ENCODE results near the gene IGDCC3.

IGDCC3 gene

DNA sequence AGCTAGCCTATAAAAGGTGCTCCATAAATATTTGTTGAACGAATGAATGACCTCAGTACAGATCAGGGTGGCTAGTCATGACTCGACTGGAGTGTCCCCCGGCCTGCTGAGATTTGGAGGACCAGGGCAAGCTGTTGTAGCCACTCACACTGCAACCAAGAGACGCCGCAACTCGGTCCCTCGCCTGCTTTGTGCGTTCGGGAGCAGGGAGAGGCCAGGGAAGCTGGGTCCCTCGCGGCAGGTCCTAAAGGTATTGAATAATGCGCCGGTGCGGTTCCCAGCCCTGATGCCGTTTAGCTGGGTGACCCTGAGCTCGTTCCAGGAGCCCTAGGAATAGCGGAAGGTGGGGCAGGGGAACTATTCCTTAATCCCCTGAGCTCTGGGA, 43.2 kb upstream of the IGDCC3 start:
- H2AFZ ChIP-seq (ENCODE audit: low read depth, low read length, severe bottlenecking) = no peak overlapping the region
- H3F3A ChIP-seq (ENCODE audit: insufficient read depth) = no peaks in the 10 kb centered on the region
- H3K9me3 ChIP-seq (ENCODE audit: insufficient read depth, low read length) = no peaks in the 10 kb centered on the region
- no peak overlapping the region for H3K27ac ChIP-seq (ENCODE audit: low read depth, low read length)
- H3K27me3 ChIP-seq (ENCODE audit: low read length) = no peaks in the 10 kb centered on the region
- no peaks in the 10 kb centered on the region for H3K9me2 ChIP-seq (replicated peaks; ENCODE audit: insufficient read depth, low read length)
- no peak overlapping the region for H3K9ac ChIP-seq (ENCODE audit: low read length)
- no peaks in the 10 kb centered on the region for H4K20me1 ChIP-seq (ENCODE audit: low read depth, low read length)
- no peaks in the 10 kb centered on the region for H3K79me2 ChIP-seq (ENCODE audit: insufficient read depth, low read length)
- no peaks in the 10 kb centered on the region for H3K36me3 ChIP-seq (ENCODE audit: low read length)
- no peak overlapping the region for H3K4me2 ChIP-seq (ENCODE audit: low read depth, low read length, poor library complexity, severe bottlenecking)
- H3K4me3 ChIP-seq (ENCODE audit: insufficient read depth, low read length, poor library complexity, severe bottlenecking) = no peak overlapping the region
- TF ChIP-seq, protein P1, sequence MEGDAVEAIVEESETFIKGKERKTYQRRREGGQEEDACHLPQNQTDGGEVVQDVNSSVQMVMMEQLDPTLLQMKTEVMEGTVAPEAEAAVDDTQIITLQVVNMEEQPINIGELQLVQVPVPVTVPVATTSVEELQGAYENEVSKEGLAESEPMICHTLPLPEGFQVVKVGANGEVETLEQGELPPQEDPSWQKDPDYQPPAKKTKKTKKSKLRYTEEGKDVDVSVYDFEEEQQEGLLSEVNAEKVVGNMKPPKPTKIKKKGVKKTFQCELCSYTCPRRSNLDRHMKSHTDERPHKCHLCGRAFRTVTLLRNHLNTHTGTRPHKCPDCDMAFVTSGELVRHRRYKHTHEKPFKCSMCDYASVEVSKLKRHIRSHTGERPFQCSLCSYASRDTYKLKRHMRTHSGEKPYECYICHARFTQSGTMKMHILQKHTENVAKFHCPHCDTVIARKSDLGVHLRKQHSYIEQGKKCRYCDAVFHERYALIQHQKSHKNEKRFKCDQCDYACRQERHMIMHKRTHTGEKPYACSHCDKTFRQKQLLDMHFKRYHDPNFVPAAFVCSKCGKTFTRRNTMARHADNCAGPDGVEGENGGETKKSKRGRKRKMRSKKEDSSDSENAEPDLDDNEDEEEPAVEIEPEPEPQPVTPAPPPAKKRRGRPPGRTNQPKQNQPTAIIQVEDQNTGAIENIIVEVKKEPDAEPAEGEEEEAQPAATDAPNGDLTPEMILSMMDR (IDR thresholded peaks at IDR 0.05; ENCODE audit: insufficient read depth, low read length, poor library complexity, severe bottlenecking) = no peak
- no peak for TF ChIP-seq EZH2phosphoT487 (conservative IDR thresholded peaks at IDR 0.05; ENCODE audit: low read length)

- H3K79me2 ChIP-seq (ENCODE audit: insufficient read depth, low read length) = no peaks in the 10 kb centered on the region
- H3K27me3 ChIP-seq (ENCODE audit: low read length) = no peaks in the 10 kb centered on the region
- H3K4me3 ChIP-seq (ENCODE audit: insufficient read depth, low read length, poor library complexity, severe bottlenecking) = no peak overlapping the region
- no peak overlapping the region for H3K27ac ChIP-seq (ENCODE audit: low read depth, low read length)
- H3K9me2 ChIP-seq (replicated peaks; ENCODE audit: insufficient read depth, low read length) = no peaks in the 10 kb centered on the region
- H3K9ac ChIP-seq (ENCODE audit: low read length) = no peak overlapping the region
- no peak overlapping the region for H3K4me2 ChIP-seq (ENCODE audit: low read depth, low read length, poor library complexity, severe bottlenecking)
- H3F3A ChIP-seq (ENCODE audit: insufficient read depth) = no peaks in the 10 kb centered on the region
- H3K9me3 ChIP-seq (ENCODE audit: insufficient read depth, low read length) = no peaks in the 10 kb centered on the region
- H2AFZ ChIP-seq (ENCODE audit: low read depth, low read length, severe bottlenecking) = no peak overlapping the region
- TF ChIP-seq EZH2phosphoT487 (conservative IDR thresholded peaks at IDR 0.05; ENCODE audit: low read length) = no peak
- TF ChIP-seq, protein P1 (IDR thresholded peaks at IDR 0.05; ENCODE audit: insufficient read depth, low read length, poor library complexity, severe bottlenecking) = no peak
- no peaks in the 10 kb centered on the region for H3K36me3 ChIP-seq (ENCODE audit: low read length)
- no peaks in the 10 kb centered on the region for H4K20me1 ChIP-seq (ENCODE audit: low read depth, low read length)
These were observed 40.8 kb upstream of the IGDCC3 start for GRCh38 chr15:65418596-65418995.

DNA sequence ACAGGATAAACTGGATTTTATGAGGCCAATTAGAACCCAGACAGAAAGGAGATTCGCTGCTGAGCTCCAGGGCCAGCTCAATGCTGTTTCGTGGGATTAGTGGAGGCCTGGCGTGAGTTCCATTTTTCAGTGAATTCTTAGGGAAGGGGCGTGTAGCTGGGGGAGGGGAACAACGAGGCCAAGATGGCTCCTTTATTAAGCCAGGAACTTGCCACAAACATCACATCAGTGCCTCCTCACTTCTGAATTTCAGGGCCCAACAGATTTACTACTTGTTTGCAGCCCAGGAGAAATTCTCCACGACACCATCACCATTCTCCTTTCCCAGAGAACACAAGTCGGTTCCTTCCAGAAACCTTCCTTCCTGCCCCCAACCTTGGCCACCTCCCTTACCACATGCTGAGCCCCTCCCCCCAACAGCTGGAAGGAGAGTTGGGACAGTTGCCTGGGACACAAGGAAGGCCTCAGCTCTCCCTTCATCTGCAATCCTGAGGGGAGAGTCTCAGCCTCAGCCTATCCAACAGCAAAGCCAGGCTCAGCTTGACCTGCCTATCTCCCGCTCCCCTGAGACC, 39.1 kb upstream of the IGDCC3 start:
- Histone ChIP-seq H3K27ac (ENCODE audit: low read depth, low read length) (no peak overlapping the region), H3K36me3 (ENCODE audit: low read length) (no peaks in the 10 kb centered on the region), H3K4me3 (ENCODE audit: insufficient read depth, low read length, poor library complexity, severe bottlenecking) (no peak overlapping the region), H3F3A (ENCODE audit: insufficient read depth) (no peaks in the 10 kb centered on the region), H3K79me2 (ENCODE audit: insufficient read depth, low read length) (no peaks in the 10 kb centered on the region), H2AFZ (ENCODE audit: low read depth, low read length, severe bottlenecking) (no peak overlapping the region), H3K9me2 (replicated peaks; ENCODE audit: insufficient read depth, low read length) (no peaks in the 10 kb centered on the region), H3K27me3 (ENCODE audit: low read length) (no peaks in the 10 kb centered on the region), H4K20me1 (ENCODE audit: low read depth, low read length) (no peaks in the 10 kb centered on the region), H3K9ac (ENCODE audit: low read length) (no peak overlapping the region), H3K9me3 (ENCODE audit: insufficient read depth, low read length) (no peaks in the 10 kb centered on the region), H3K4me2 (ENCODE audit: low read depth, low read length, poor library complexity, severe bottlenecking) (no peak overlapping the region)
- TF ChIP-seq, protein P1 (IDR thresholded peaks at IDR 0.05; ENCODE audit: insufficient read depth, low read length, poor library complexity, severe bottlenecking) = no peak
- no peak for TF ChIP-seq EZH2phosphoT487 (conservative IDR thresholded peaks at IDR 0.05; ENCODE audit: low read length)
